CD14-positive monocyte (primary cell): ENCODE measurements around the gene PTGR2. TPM values are rescaled to one million over a fixed set of nuclear protein-coding genes. Genes with fewer than 3 reads are reported as not detected.
A peak's percentile ranks its signal among the peaks of the same experiment; 100 is the strongest.

Source experiments
- DNase-seq, 3 donors: peaks; one replicate each; pipeline ENCODE4 v3.0.0-alpha.2; 2011 to 2022
- H2AFZ ChIP-seq: 2 replicates; pipeline ENCODE4 v1.6.0; 2012; ENCODE audit warnings: mild to moderate bottlenecking, low read depth, low read length, inconsistent platforms; ENCODE audit not compliant: insufficient read depth, poor library complexity, severe bottlenecking
- H3K27ac ChIP-seq, 2 donors: 1 replicate in 1 of 2; 2 replicates in 1 of 2; pipeline ENCODE4 v1.5.1; 2012 to 2013; ENCODE audit warnings: low read length in 2 of 2, control low read depth in 1 of 2, inconsistent platforms in 1 of 2, low read depth in 1 of 2, mild to moderate bottlenecking in 1 of 2
- H3K27me3 ChIP-seq, 2 donors: one replicate each; pipeline versions ENCODE4 v1.6.0 to v1.6.1; 2011 to 2013; ENCODE audit warnings: low read length in 2 of 2; ENCODE audit not compliant: control insufficient read depth in 2 of 2, insufficient read depth in 2 of 2
- H3K36me3 ChIP-seq, 2 donors: replicated peaks in 1 of 2; 1 replicate in 1 of 2; 2 replicates in 1 of 2; pipeline versions ENCODE4 v1.5.1 to v1.6.1; 2012 to 2013; ENCODE audit warnings: low read length in 2 of 2, control low read depth in 1 of 2, inconsistent platforms in 1 of 2, mild to moderate bottlenecking in 1 of 2; ENCODE audit not compliant: insufficient read depth in 2 of 2, control insufficient read depth in 1 of 2
- H3K4me1 ChIP-seq, 2 donors: 1 replicate in 1 of 2; 2 replicates in 1 of 2; pipeline versions ENCODE4 v1.5.1 to v1.6.1; 2012 to 2013; ENCODE audit warnings: low read length in 2 of 2, control low read depth in 1 of 2, inconsistent platforms in 1 of 2, mild to moderate bottlenecking in 1 of 2, moderate library complexity in 1 of 2; ENCODE audit not compliant: insufficient read depth in 2 of 2, control insufficient read depth in 1 of 2
- H3K4me2 ChIP-seq: replicated peaks from 2 replicates; pipeline ENCODE3; 2012; ENCODE audit warnings: low read length, moderate library complexity, mild to moderate bottlenecking; ENCODE audit not compliant: poor library complexity, severe bottlenecking; ENCODE audit errors: extremely low read depth
- H3K4me3 ChIP-seq, 3 experiments: fragments of 200-600 bp in 1 of 3; sonication (generic) in 1 of 3; replicated peaks in 1 of 3; 1 replicate in 2 of 3; 2 replicates in 1 of 3; pipeline ENCODE4 v1.5.1; 2011 to 2013; ENCODE audit warnings: low read length in 3 of 3, mild to moderate bottlenecking in 3 of 3, control low read depth in 2 of 3, low read depth in 2 of 3, inconsistent platforms in 1 of 3, moderate library complexity in 1 of 3
- H3K79me2 ChIP-seq: 2 replicates; pipeline ENCODE4 v1.6.0; 2012; ENCODE audit warnings: mild to moderate bottlenecking, control low read depth, inconsistent platforms, low read length, moderate library complexity; ENCODE audit not compliant: insufficient read depth
- H3K9ac ChIP-seq: 2 replicates; pipeline ENCODE4 v1.6.0; 2017; ENCODE audit warnings: low read length, mild to moderate bottlenecking; ENCODE audit not compliant: insufficient read depth, poor library complexity, severe bottlenecking
- H3K9me3 ChIP-seq, 2 donors: replicated peaks in 1 of 2; 1 replicate in 1 of 2; 2 replicates in 1 of 2; pipeline versions ENCODE4 v1.5.1 to v1.6.1; 2012 to 2013; ENCODE audit warnings: low read length in 2 of 2, control low read depth in 1 of 2; ENCODE audit not compliant: control insufficient read depth in 1 of 2, insufficient read depth in 1 of 2
- H4K20me1 ChIP-seq: 2 replicates; pipeline ENCODE4 v1.6.0; 2012; ENCODE audit warnings: mild to moderate bottlenecking, low read length, control low read depth, moderate library complexity; ENCODE audit not compliant: insufficient read depth
- H3K27ac Mint-ChIP-seq, 7 donors: one replicate each; pipeline ENCODE4 v1.8.0; 2020; ENCODE audit warnings: mild to moderate bottlenecking in 7 of 7, mixed read lengths in 7 of 7, moderate library complexity in 6 of 7, inconsistent platforms in 2 of 7
- H3K27me3 Mint-ChIP-seq, 3 donors: one replicate each; pipeline ENCODE4 v1.8.0; 2021 to 2022; ENCODE audit warnings: low read depth in 3 of 3, mild to moderate bottlenecking in 3 of 3, mixed read lengths in 3 of 3, moderate library complexity in 3 of 3, inconsistent platforms in 1 of 3
- H3K36me3 Mint-ChIP-seq, 2 donors: one replicate each; pipeline ENCODE4 v1.8.0; 2020; ENCODE audit warnings: mixed read lengths in 2 of 2, inconsistent platforms in 1 of 2, mild to moderate bottlenecking in 1 of 2
- H3K4me1 Mint-ChIP-seq: one replicate; pipeline ENCODE4 v1.8.0; 2020; ENCODE audit warnings: mild to moderate bottlenecking, mixed read lengths
- H3K4me3 Mint-ChIP-seq, 2 donors: one replicate each; pipeline ENCODE4 v1.8.0; 2020; ENCODE audit warnings: mild to moderate bottlenecking in 2 of 2, mixed read lengths in 2 of 2, moderate library complexity in 1 of 2
- H3K9me3 Mint-ChIP-seq, 7 donors: one replicate each; pipeline ENCODE4 v1.8.0; 2020 to 2022; ENCODE audit warnings: mixed read lengths in 7 of 7, mild to moderate bottlenecking in 6 of 7, moderate library complexity in 6 of 7, inconsistent platforms in 2 of 7
- CTCF ChIP-seq: fragments of 200-600 bp; IDR thresholded peaks from one replicate; pipeline ENCODE4 v1.8.0; 2022; ENCODE audit warnings: antibody characterized with exemption, mild to moderate bottlenecking
- WGBS: methylation state at CpG from one replicate; pipeline ENCODE4 v1.1.5; 2013; ENCODE audit warnings: missing lambda C conversion rate; ENCODE audit not compliant: insufficient coverage; 5-methylcytosine and 5-hydroxymethylcytosine counted together
- intact Hi-C, 2 donors: fragments of 100-400 bp; cut with micrococcal nuclease; formaldehyde crosslinking; loops; one replicate each; pipeline versions ENCODE4 v1.15.0 to v1.15.1; 2023
- polyA plus RNA-seq, 3 donors: library from polyadenylated mRNA; depleted of rRNA in 1 of 3; unstranded in 2 of 3; stranded (reverse) in 1 of 3; fragments of 300-500 nt in 2 of 3; fragments of >200 nt in 1 of 3; fragmentation: Illumina TruSeq in 2 of 3; gene quantifications; 1 replicate in 2 of 3; 2 replicates in 1 of 3; pipeline ENCODE4 v1.2.3, GENCODE V29; 2012 to 2021

PTGR2 gene
- polyA plus RNA-seq, 3 donors: 1.1 to 3.8 (median 1.1) TPM

- Mint-ChIP-seq H3K27ac (peak overlapping the region in 5 of 7 donors; percentile 45 to 73 (median 47)), H3K36me3 (no peaks in the 10 kb centered on the region), H3K4me1 (peaks cover 19% of the 10 kb centered on the region), H3K9me3 (no peaks in the 10 kb centered on the region), H3K27me3 (peaks cover 0 to 1% (median under 1%) of the 10 kb centered on the region in 3 donors), H3K4me3 (peak overlapping the region in 1 of 2 donors; percentile 30)
- peaks cover 13 to 14% of the 10 kb centered on the region in 2 donors for H3K4me1 ChIP-seq
- H3K9me3 ChIP-seq: no peaks in the 10 kb centered on the region
- H3K36me3 ChIP-seq: no peaks in the 10 kb centered on the region
- peak overlapping the region; percentile 37 for H2AFZ ChIP-seq
- intact Hi-C loops: no loop called here
- H3K27ac ChIP-seq: peak overlapping the region in 1 of 2 donors; percentile 50
- H3K4me2 ChIP-seq: peak overlapping the region; percentile 32
- H3K27me3 ChIP-seq: no peaks in the 10 kb centered on the region
- peak overlapping the region in 1 of 3 experiments; percentile 49 for H3K4me3 ChIP-seq
- no peaks in the 10 kb centered on the region for H4K20me1 ChIP-seq
- TF ChIP-seq CTCF: no peak
- H3K9ac ChIP-seq: no peak overlapping the region
- no peak for DNase-seq
- H3K79me2 ChIP-seq: no peaks in the 10 kb centered on the region
- 92% methylated on average over 1 of the region's 2 CpGs for WGBS
Measured at GRCh38 chr14:73811164-73811503, 40.5 kb upstream of the PTGR2 start.

GRCh38 chr14:73814153-73814552, 37.5 kb upstream of the PTGR2 start:
- H3K27ac Mint-ChIP-seq: no peak overlapping the region
- no peak overlapping the region for H3K27ac ChIP-seq
- H3K4me3 Mint-ChIP-seq: no peak overlapping the region
- no peaks in the 10 kb centered on the region for H3K9me3 ChIP-seq
- no peak overlapping the region for H2AFZ ChIP-seq
- H3K79me2 ChIP-seq: no peaks in the 10 kb centered on the region
- H4K20me1 ChIP-seq: no peaks in the 10 kb centered on the region
- no peak for TF ChIP-seq CTCF
- intact Hi-C loops: no loop called here
- WGBS: no CpG with 5 or more reads among the region's 4 CpGs
- no peak for DNase-seq
- H3K36me3 ChIP-seq: no peaks in the 10 kb centered on the region
- H3K27me3 Mint-ChIP-seq: peaks cover 0 to 3% (median 0%) of the 10 kb centered on the region in 3 donors
- no peaks in the 10 kb centered on the region for H3K9me3 Mint-ChIP-seq
- H3K4me1 Mint-ChIP-seq: peaks cover 19% of the 10 kb centered on the region
- no peaks in the 10 kb centered on the region for H3K27me3 ChIP-seq
- H3K4me3 ChIP-seq: no peak overlapping the region
- no peak overlapping the region for H3K9ac ChIP-seq
- H3K4me2 ChIP-seq: no peak overlapping the region
- H3K36me3 Mint-ChIP-seq: no peaks in the 10 kb centered on the region
- peaks cover 13 to 14% of the 10 kb centered on the region in 2 donors for H3K4me1 ChIP-seq
